Measurements from ENCODE around the gene FSD2. TPM values are rescaled to one million over a fixed set of nuclear protein-coding genes. Genes with fewer than 3 reads are reported as not detected.

FSD2 gene
- total and polyA plus RNA-seq, 2 donors (not counting 1 experiment from before 2014, with no cell fraction given) = not detected

- Histone ChIP-seq H3K4me2 (replicated peaks; ENCODE audit: low read depth, low read length, poor library complexity, severe bottlenecking) (no peak overlapping the region), H3K27ac (ENCODE audit: low read length in 2 of 2) (no peak overlapping the region), H3K4me1 (ENCODE audit: control insufficient read depth in 2 of 2, insufficient read depth in 2 of 2, low read length in 2 of 2) (peaks cover 9 to 17% of the 10 kb centered on the region in 2 donors), H4K20me1 (ENCODE audit: control insufficient read depth, insufficient read depth, low read length, poor library complexity, severe bottlenecking) (no peaks in the 10 kb centered on the region), H3K79me2 (ENCODE audit: control insufficient read depth, insufficient read depth, low read length) (no peaks in the 10 kb centered on the region), H3K36me3 (replicated peaks in 1 of 2; ENCODE audit: control extremely low read depth in 1 of 2, control insufficient read depth in 1 of 2, extremely low read depth in 1 of 2, insufficient read depth in 2 of 2, low read length in 1 of 2) (no peaks in the 10 kb centered on the region), H2AFZ (ENCODE audit: insufficient read depth, low read depth, low read length, poor library complexity, severe bottlenecking) (no peak overlapping the region), H3K9ac (ENCODE audit: low read length) (no peak overlapping the region), H3K4me3 (ENCODE audit: control extremely low read depth in 1 of 5, extremely low read depth in 1 of 5, insufficient read depth in 1 of 5, low read depth in 2 of 5, low read length in 4 of 5) (no peak overlapping the region), H3K27me3 (replicated peaks in 1 of 4; ENCODE audit: control extremely low read depth in 1 of 4, control insufficient read depth in 3 of 4, insufficient read depth in 4 of 4, low read length in 3 of 4) (no peaks in the 10 kb centered on the region), H3K9me3 (ENCODE audit: control extremely low read depth in 1 of 3, control insufficient read depth in 2 of 3, insufficient read depth in 1 of 3, low read length in 2 of 3) (no peaks in the 10 kb centered on the region)
- H3K27ac Mint-ChIP-seq = no peak overlapping the region
- ATAC-seq (ENCODE audit: low read depth) = no peak
- H3K4me3 Mint-ChIP-seq = no peak overlapping the region
- WGBS (ENCODE audit: insufficient coverage) = over 99% methylated on average over 19 of the region's 21 CpGs
- no peaks in the 10 kb centered on the region for H3K9me3 Mint-ChIP-seq (ENCODE audit: insufficient read depth)
- H3K4me1 Mint-ChIP-seq = peaks cover 21% of the 10 kb centered on the region
- no peak for DNase-seq
- TF ChIP-seq EZH2 (IDR thresholded peaks at IDR 0.05; ENCODE audit: borderline replicate concordance, insufficient read depth, low read depth, low read length, poor library complexity, severe bottlenecking) (no peak), CTCF (IDR thresholded peaks at IDR 0.05) (no peak)
- ChIA-PET POLR2A (no interaction called here), CTCF (no interaction called here)
- intact Hi-C loops (cut with micrococcal nuclease) = no loop called here
- no peaks in the 10 kb centered on the region for H3K27me3 Mint-ChIP-seq
Measured at GRCh38 chr15:82854554-82854953, 48.7 kb upstream of the FSD2 start.

DNA sequence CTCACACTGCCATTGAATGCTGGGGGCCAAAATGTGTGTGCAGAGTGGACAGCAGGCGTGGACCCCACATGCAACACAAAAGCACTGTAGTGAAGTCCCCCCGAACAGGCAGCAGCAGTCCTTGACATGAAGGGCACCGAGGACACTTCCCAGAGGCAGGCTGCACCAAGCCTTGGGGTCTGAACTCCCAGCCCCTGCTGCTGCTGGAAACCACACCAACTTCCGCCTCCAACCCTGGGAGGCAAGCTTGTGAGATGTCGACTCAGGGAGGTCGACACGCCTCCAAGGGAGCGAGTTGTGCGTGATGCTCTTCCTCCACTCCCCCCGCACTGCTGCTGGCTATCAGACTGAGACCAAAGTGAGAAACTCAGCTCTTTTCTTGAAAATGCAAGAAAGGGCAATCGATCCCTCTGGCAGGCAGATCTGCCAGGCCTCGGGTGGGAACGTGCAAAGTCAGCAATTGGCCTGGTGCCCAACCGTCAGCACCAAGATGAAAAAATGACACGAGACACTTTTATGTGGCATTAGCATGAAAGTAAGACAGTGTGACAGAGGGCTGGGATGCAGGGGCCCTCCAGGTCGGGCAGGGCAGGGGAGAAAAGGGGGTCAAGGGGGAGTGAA is 47.2 kb upstream of the FSD2 start:
- ChIA-PET POLR2A (no interaction called here), CTCF (interaction anchor here (1.2 kb wide), 1 partner anchor 395 kb away, joined by 3 read pairs; no protein-coding TSS in a partner anchor)
- DNase-seq (no peak), ATAC-seq (ENCODE audit: low read depth) (no peak)
- H3K79me2 ChIP-seq (ENCODE audit: control insufficient read depth, insufficient read depth, low read length) = no peaks in the 10 kb centered on the region
- H3K36me3 ChIP-seq (replicated peaks in 1 of 2; ENCODE audit: control extremely low read depth in 1 of 2, control insufficient read depth in 1 of 2, extremely low read depth in 1 of 2, insufficient read depth in 2 of 2, low read length in 1 of 2) = no peaks in the 10 kb centered on the region
- 48% methylated on average over 16 of the region's 16 CpGs for WGBS (ENCODE audit: insufficient coverage)
- no peaks in the 10 kb centered on the region for H3K27me3 ChIP-seq (replicated peaks in 1 of 4; ENCODE audit: control extremely low read depth in 1 of 4, control insufficient read depth in 3 of 4, insufficient read depth in 4 of 4, low read length in 3 of 4)
- peaks cover 9 to 22% of the 10 kb centered on the region in 2 donors for H3K4me1 ChIP-seq (ENCODE audit: control insufficient read depth in 2 of 2, insufficient read depth in 2 of 2, low read length in 2 of 2)
- H3K27ac ChIP-seq (ENCODE audit: low read length in 2 of 2) = no peak overlapping the region
- H3K27ac Mint-ChIP-seq = no peak overlapping the region
- no peaks in the 10 kb centered on the region for H4K20me1 ChIP-seq (ENCODE audit: control insufficient read depth, insufficient read depth, low read length, poor library complexity, severe bottlenecking)
- H3K4me3 ChIP-seq (ENCODE audit: control extremely low read depth in 1 of 5, extremely low read depth in 1 of 5, insufficient read depth in 1 of 5, low read depth in 2 of 5, low read length in 4 of 5) = no peak overlapping the region
- intact Hi-C loops (cut with micrococcal nuclease) = no loop called here
- H3K4me3 Mint-ChIP-seq = no peak overlapping the region
- no peaks in the 10 kb centered on the region for H3K9me3 Mint-ChIP-seq (ENCODE audit: insufficient read depth)
- H3K4me1 Mint-ChIP-seq = peaks cover 24% of the 10 kb centered on the region
- TF ChIP-seq CTCF (IDR thresholded peaks at IDR 0.05) (no peak), EZH2 (IDR thresholded peaks at IDR 0.05; ENCODE audit: borderline replicate concordance, insufficient read depth, low read depth, low read length, poor library complexity, severe bottlenecking) (no peak)
- H3K9ac ChIP-seq (ENCODE audit: low read length) = no peak overlapping the region
- H3K9me3 ChIP-seq (ENCODE audit: control extremely low read depth in 1 of 3, control insufficient read depth in 2 of 3, insufficient read depth in 1 of 3, low read length in 2 of 3) = no peaks in the 10 kb centered on the region
- H3K4me2 ChIP-seq (replicated peaks; ENCODE audit: low read depth, low read length, poor library complexity, severe bottlenecking) = no peak overlapping the region
- H2AFZ ChIP-seq (ENCODE audit: insufficient read depth, low read depth, low read length, poor library complexity, severe bottlenecking) = no peak overlapping the region
- no peaks in the 10 kb centered on the region for H3K27me3 Mint-ChIP-seq

Measured in B cell (primary cell).